Neuronal stem cell (in vitro differentiated cells): ENCODE measurements around the gene MYO9B.
A peak's percentile ranks its signal among the peaks of the same experiment; 100 is the strongest.

Experiments used
- DNase-seq: peaks from one replicate; pipeline ENCODE4 v3.0.0-alpha.2; 2013; ENCODE audit warnings: low spot score
- H2AFZ ChIP-seq: one replicate; pipeline ENCODE4 v1.6.1; 2013; ENCODE audit warnings: mild to moderate bottlenecking, low read length, inconsistent platforms
- H2AK5ac ChIP-seq: 2 replicates; pipeline ENCODE4 v1.6.1; 2013; ENCODE audit warnings: low read depth, mild to moderate bottlenecking, inconsistent platforms, low read length, moderate library complexity, mixed read lengths
- H2BK120ac ChIP-seq: 2 replicates; pipeline ENCODE4 v1.6.1; 2013; ENCODE audit warnings: low read depth, mild to moderate bottlenecking, inconsistent platforms, low read length, moderate library complexity, mixed read lengths
- H2BK12ac ChIP-seq: one replicate; pipeline ENCODE4 v1.6.1; 2013; ENCODE audit warnings: low read length, inconsistent platforms
- H2BK15ac ChIP-seq: 2 replicates; pipeline ENCODE4 v1.6.1; 2013; ENCODE audit warnings: mild to moderate bottlenecking, low read length, inconsistent platforms, mixed read lengths
- H2BK5ac ChIP-seq: one replicate; pipeline ENCODE4 v1.6.1; 2013; ENCODE audit warnings: inconsistent platforms, mild to moderate bottlenecking, low read length, moderate library complexity
- H3K14ac ChIP-seq: one replicate; pipeline ENCODE4 v1.6.1; 2013; ENCODE audit warnings: low read length, inconsistent platforms
- H3K18ac ChIP-seq: 2 replicates; pipeline ENCODE4 v1.6.1; 2013; ENCODE audit warnings: low read length, inconsistent platforms
- H3K23ac ChIP-seq: 2 replicates; pipeline ENCODE4 v1.6.1; 2013; ENCODE audit warnings: low read depth, mild to moderate bottlenecking, mixed read lengths, low read length, inconsistent platforms; ENCODE audit not compliant: poor library complexity
- H3K27ac ChIP-seq: replicated peaks from 3 replicates; pipeline ENCODE4 v1.5.1; 2013; ENCODE audit warnings: low read length, inconsistent platforms
- H3K27me3 ChIP-seq, 3 experiments: 2 replicates each; pipeline ENCODE4 v1.6.1; 2013; ENCODE audit warnings: low read length in 3 of 3, mild to moderate bottlenecking in 2 of 3, inconsistent platforms in 1 of 3, low read depth in 1 of 3, mixed read lengths in 1 of 3, moderate library complexity in 1 of 3; ENCODE audit not compliant: control insufficient read depth in 3 of 3, insufficient read depth in 3 of 3
- H3K36me3 ChIP-seq, 2 donors: replicated peaks in 1 of 2; 2 replicates each; pipeline ENCODE4 v1.6.1; 2013; ENCODE audit warnings: low read length in 2 of 2; ENCODE audit not compliant: control insufficient read depth in 2 of 2, insufficient read depth in 2 of 2
- H3K4ac ChIP-seq: 2 replicates; pipeline ENCODE4 v1.6.1; 2013; ENCODE audit warnings: inconsistent platforms, mild to moderate bottlenecking, low read length, moderate library complexity
- H3K4me1 ChIP-seq, 2 donors: 1 replicate in 1 of 2; 2 replicates in 1 of 2; pipeline ENCODE4 v1.6.1; 2013; ENCODE audit warnings: low read length in 2 of 2, low read depth in 1 of 2; ENCODE audit not compliant: control insufficient read depth in 2 of 2, insufficient read depth in 1 of 2
- H3K4me2 ChIP-seq: one replicate; pipeline ENCODE4 v1.6.1; 2013; ENCODE audit warnings: mild to moderate bottlenecking, low read length, inconsistent platforms; ENCODE audit not compliant: insufficient read depth, poor library complexity, severe bottlenecking
- H3K4me3 ChIP-seq, 2 donors: 2 replicates each; pipeline ENCODE4 v1.5.1; 2013; ENCODE audit warnings: low read length in 2 of 2, mild to moderate bottlenecking in 2 of 2, inconsistent platforms in 1 of 2, moderate library complexity in 1 of 2
- H3K79me1 ChIP-seq: one replicate; pipeline ENCODE4 v1.6.1; 2013; ENCODE audit warnings: low read depth, mild to moderate bottlenecking, inconsistent platforms, low read length, moderate library complexity
- H3K9ac ChIP-seq: one replicate; pipeline ENCODE4 v1.6.1; 2013; ENCODE audit warnings: mild to moderate bottlenecking, low read depth, low read length, inconsistent platforms; ENCODE audit not compliant: poor library complexity
- H3K9me3 ChIP-seq, 2 donors: replicated peaks in 1 of 2; 2 replicates each; pipeline versions ENCODE3 to v1.6.1; 2013; ENCODE audit warnings: low read length in 2 of 2, mild to moderate bottlenecking in 2 of 2, inconsistent platforms in 1 of 2, low read depth in 1 of 2, mixed read lengths in 1 of 2, moderate library complexity in 1 of 2; ENCODE audit not compliant: control insufficient read depth in 2 of 2, insufficient read depth in 1 of 2
- H4K8ac ChIP-seq: one replicate; pipeline ENCODE4 v1.6.1; 2013; ENCODE audit warnings: low read depth, mild to moderate bottlenecking, inconsistent platforms, low read length, moderate library complexity
- H4K91ac ChIP-seq: one replicate; pipeline ENCODE4 v1.6.1; 2013; ENCODE audit warnings: low read length, low read depth, mild to moderate bottlenecking, inconsistent platforms; ENCODE audit not compliant: poor library complexity
- WGBS, 2 donors: extraction: QIAGEN DNeasy Blood & Tissue Kit; methylation state at CpG; one replicate each; pipeline ENCODE4 v1.1.7; 2013; ENCODE audit warnings: missing lambda C conversion rate in 2 of 2, mixed read lengths in 1 of 2; ENCODE audit not compliant: insufficient read length in 2 of 2, insufficient replicate concordance in 1 of 2; ENCODE audit errors: extremely low coverage in 2 of 2; 5-methylcytosine and 5-hydroxymethylcytosine counted together

The MYO9B gene

GRCh38 chr19:17078036-17078919 lies 2.7 kb downstream of the MYO9B start:
- Histone ChIP-seq H2AFZ (no peak overlapping the region), H3K23ac (no peak overlapping the region), H2BK5ac (no peak overlapping the region), H2BK12ac (no peak overlapping the region), H3K27ac (no peak overlapping the region), H3K79me1 (peaks cover 14% of the 10 kb centered on the region), H2BK120ac (no peak overlapping the region), H3K4me1 (peaks cover 24 to 33% of the 10 kb centered on the region in 2 donors), H3K4ac (no peak overlapping the region), H3K27me3 (peaks cover 0 to 4% (median 0%) of the 10 kb centered on the region in 3 experiments), H3K14ac (no peak overlapping the region), H3K4me3 (no peak overlapping the region), H3K4me2 (no peak overlapping the region), H2BK15ac (no peak overlapping the region), H3K18ac (no peak overlapping the region), H4K8ac (no peak overlapping the region), H4K91ac (no peak overlapping the region), H3K9ac (no peak overlapping the region), H3K9me3 (no peaks in the 10 kb centered on the region), H3K36me3 (peaks cover 3 to 30% of the 10 kb centered on the region in 2 donors), H2AK5ac (no peak overlapping the region)
- DNase-seq: no peak
- WGBS, 2 donors: no CpG with 5 or more reads among the region's 19 CpGs

GRCh38 chr19:17078920-17079709 lies 3.5 kb downstream of the MYO9B start:
- Histone ChIP-seq H2AFZ (peak overlapping the region; percentile 83), H3K79me1 (peaks cover 12% of the 10 kb centered on the region), H3K18ac (peak overlapping the region; percentile 46), H3K27me3 (peaks cover 0 to 4% (median 0%) of the 10 kb centered on the region in 3 experiments), H4K8ac (no peak overlapping the region), H2BK120ac (no peak overlapping the region), H3K4me2 (peak overlapping the region; percentile 48), H3K36me3 (peaks cover 0 to 27% of the 10 kb centered on the region in 2 donors), H2BK5ac (no peak overlapping the region), H3K23ac (no peak overlapping the region), H3K14ac (no peak overlapping the region), H3K4ac (no peak overlapping the region), H3K9ac (no peak overlapping the region), H2AK5ac (no peak overlapping the region), H3K4me1 (peaks cover 20 to 31% of the 10 kb centered on the region in 2 donors), H2BK15ac (no peak overlapping the region), H3K4me3 (peak overlapping the region in 1 of 2 donors; percentile 40), H2BK12ac (no peak overlapping the region), H3K27ac (no peak overlapping the region), H3K9me3 (no peaks in the 10 kb centered on the region), H4K91ac (no peak overlapping the region)
- WGBS, 2 donors: no CpG with 5 or more reads among the region's 19 CpGs
- DNase-seq: no peak

- no CpG with 5 or more reads among the region's 28 CpGs for WGBS, 2 donors
- Histone ChIP-seq H3K27ac (no peak overlapping the region), H2BK120ac (no peak overlapping the region), H3K4me2 (peak overlapping the region; percentile 48), H3K14ac (no peak overlapping the region), H3K4me1 (peaks cover 16 to 23% of the 10 kb centered on the region in 2 donors), H2BK12ac (no peak overlapping the region), H3K9ac (no peak overlapping the region), H4K91ac (no peak overlapping the region), H3K4me3 (peak overlapping the region in 1 of 2 donors; percentile 40), H2AFZ (peak overlapping the region; percentile 83), H3K23ac (no peak overlapping the region), H3K4ac (no peak overlapping the region), H3K9me3 (no peaks in the 10 kb centered on the region), H2AK5ac (no peak overlapping the region), H3K18ac (peak overlapping the region; percentile 46), H3K79me1 (peaks cover 6% of the 10 kb centered on the region), H2BK15ac (no peak overlapping the region), H3K36me3 (peaks cover 0 to 29% of the 10 kb centered on the region in 2 donors), H2BK5ac (no peak overlapping the region), H4K8ac (no peak overlapping the region), H3K27me3 (peaks cover 0 to 4% (median 0%) of the 10 kb centered on the region in 3 experiments)
- DNase-seq: peak; percentile 37
Observed at GRCh38 chr19:17079710-17080439, 4.3 kb downstream of the MYO9B start.
